ENCODE data around the gene KRT31.

DNA sequence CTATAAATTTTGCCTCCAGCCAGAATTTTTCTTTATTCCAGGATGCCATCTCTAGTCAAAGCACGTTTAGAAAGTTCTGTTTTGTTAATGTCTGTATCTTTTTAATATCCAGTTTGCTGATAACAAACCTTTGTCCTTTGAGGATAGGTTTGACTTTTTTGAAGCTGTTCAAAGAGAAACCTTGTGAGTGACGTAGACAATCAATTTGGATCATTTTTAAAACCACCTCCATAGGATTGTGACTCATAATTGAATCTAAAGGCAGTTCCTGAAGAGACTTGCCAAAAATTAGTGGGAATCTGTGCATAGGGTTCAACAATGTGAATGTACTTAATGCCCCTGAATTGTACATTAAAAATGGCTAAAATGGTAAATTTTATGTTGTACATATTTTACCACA lies 5.9 kb downstream of the KRT31 start:
- TF ChIP-seq CTCF (IDR thresholded peaks at IDR 0.05; ENCODE audit: low read depth, low read length): no peak
- TF ChIP-seq MYC (IDR thresholded peaks at IDR 0.05; ENCODE audit: low read depth, low read length): no peak
- TF ChIP-seq POLR2A (IDR thresholded peaks at IDR 0.05; ENCODE audit: extremely low read depth, insufficient read length): no peak
